Adrenal gland (tissue), 12 donors: ENCODE measurements around the gene HSPA1L. TPM values are rescaled to one million over a fixed set of nuclear protein-coding genes. Genes with fewer than 3 reads are reported as not detected.

Experiments
- DNase-seq, 7 donors: peaks; one replicate each; pipeline ENCODE4 v3.0.0-alpha.2; 2019 to 2020
- H3K27ac ChIP-seq, 5 donors: fragments of 200-600 bp; sonication (generic) in 4 of 5; 1 replicate in 3 of 5; 2 replicates in 2 of 5; pipeline versions ENCODE4 v1.5.1 to v1.8.0; 2016 to 2020; ENCODE audit warnings: mild to moderate bottlenecking in 1 of 5
- H3K27me3 ChIP-seq: fragments of 200-600 bp; 2 replicates; pipeline ENCODE4 v1.8.0; 2021
- H3K36me3 ChIP-seq, 2 donors: fragments of 200-600 bp; replicated peaks in 1 of 2; 1 replicate in 1 of 2; 2 replicates in 1 of 2; pipeline versions ENCODE4 v1.5.1 to v1.8.0; 2018 to 2022
- H3K4me1 ChIP-seq, 2 donors: fragments of 200-600 bp; replicated peaks in 1 of 2; 1 replicate in 1 of 2; 2 replicates in 1 of 2; pipeline versions ENCODE4 v1.5.1 to v1.8.0; 2018 to 2021
- H3K4me3 ChIP-seq, 4 donors: fragments of 200-600 bp; sonication (generic) in 3 of 4; one replicate each; pipeline ENCODE4 v1.5.1; 2016 to 2018
- H3K9me3 ChIP-seq, 3 donors: fragments of 200-600 bp; sonication (generic) in 1 of 3; replicated peaks in 1 of 3; 1 replicate in 2 of 3; 2 replicates in 1 of 3; pipeline versions ENCODE4 v1.5.1 to v1.8.0; 2016 to 2021
- POLR2A ChIP-seq, 2 donors: fragments of 450-650 bp; IDR thresholded peaks; one replicate each; pipeline ENCODE4 v1.6.1; 2017; ENCODE audit warnings: antibody characterized with exemption in 2 of 2, mild to moderate bottlenecking in 2 of 2, moderate library complexity in 1 of 2
- WGBS, 4 donors: extraction: QIAGEN DNeasy Blood & Tissue Kit in 2 of 4; methylation state at CpG; one replicate each; pipeline versions ENCODE4 v1.1.5 to v1.1.7; 2013 to 2017; 5-methylcytosine and 5-hydroxymethylcytosine counted together
- intact Hi-C, 2 donors: fragments of 100-400 bp; cut with DNase I; formaldehyde crosslinking; loops; one replicate each; pipeline versions ENCODE4 v1.14.1 to v1.15.0; 2022 to 2023
- polyA plus RNA-seq, 3 donors: library from polyadenylated mRNA; stranded (reverse); fragments of 200-250 nt in 2 of 3; fragments of 350-450 nt in 1 of 3; fragmentation: Illumina TruSeq in 1 of 3; extraction: RNeasy Lipid Tissue Mini Kit (QIAGEN cat#74804) in 1 of 3; gene quantifications; one replicate each; pipeline ENCODE4 v1.2.3, GENCODE V29; 2013 to 2014
- total RNA-seq, 9 donors: library from RNA; depleted of rRNA in 4 of 9; stranded (reverse); fragments of >200 nt in 4 of 9; fragments of 120-200 nt in 1 of 9; fragmentation: NEBNext Ultra II Directional in 1 of 9; extraction: Animal tissue kit (Norgen Biotek cat#: 25700) in 1 of 9; gene quantifications; one replicate each; pipeline versions ENCODE4 v1.1.0 to v1.2.4, GENCODE V29; 2013 to 2023
- TF ChIP-seq, protein P1 (sequence below), 6 experiments: fragments of 450-650 bp in 4 of 6; fragments of 200-600 bp in 2 of 6; sonication (generic) in 1 of 6; IDR thresholded peaks; 1 replicate in 5 of 6; 2 replicates in 1 of 6; pipeline versions ENCODE4 v1.5.1 to v1.8.0; 2016 to 2021; ENCODE audit warnings: antibody characterized with exemption in 6 of 6, mild to moderate bottlenecking in 2 of 6, moderate library complexity in 1 of 6
- donor health status: healthy with polysubstance abuse.
- donor health status: Bipolar disorder and iron deficiency.
- donor health status: DM: yes; HTN: yes; CAD: no.
- donor health status: DM: no; HTN: no; CAD: no.
- donor health status: DM: no; HTN: no; CAD: no.
- donor health status: DM: yes; HTN: yes; CAD: no.

Gene HSPA1L
- total and polyA plus RNA-seq, 12 donors = 0.79 to 5.3 (median 1.9) TPM

GRCh38 chr6:31851485-31851832 lies 36.4 kb upstream of the HSPA1L start:
- WGBS, 4 donors = 55 to 70% (median 64%) methylated on average over 2 of the region's 2 CpGs
- DNase-seq = no peak
- TF ChIP-seq, protein P1, sequence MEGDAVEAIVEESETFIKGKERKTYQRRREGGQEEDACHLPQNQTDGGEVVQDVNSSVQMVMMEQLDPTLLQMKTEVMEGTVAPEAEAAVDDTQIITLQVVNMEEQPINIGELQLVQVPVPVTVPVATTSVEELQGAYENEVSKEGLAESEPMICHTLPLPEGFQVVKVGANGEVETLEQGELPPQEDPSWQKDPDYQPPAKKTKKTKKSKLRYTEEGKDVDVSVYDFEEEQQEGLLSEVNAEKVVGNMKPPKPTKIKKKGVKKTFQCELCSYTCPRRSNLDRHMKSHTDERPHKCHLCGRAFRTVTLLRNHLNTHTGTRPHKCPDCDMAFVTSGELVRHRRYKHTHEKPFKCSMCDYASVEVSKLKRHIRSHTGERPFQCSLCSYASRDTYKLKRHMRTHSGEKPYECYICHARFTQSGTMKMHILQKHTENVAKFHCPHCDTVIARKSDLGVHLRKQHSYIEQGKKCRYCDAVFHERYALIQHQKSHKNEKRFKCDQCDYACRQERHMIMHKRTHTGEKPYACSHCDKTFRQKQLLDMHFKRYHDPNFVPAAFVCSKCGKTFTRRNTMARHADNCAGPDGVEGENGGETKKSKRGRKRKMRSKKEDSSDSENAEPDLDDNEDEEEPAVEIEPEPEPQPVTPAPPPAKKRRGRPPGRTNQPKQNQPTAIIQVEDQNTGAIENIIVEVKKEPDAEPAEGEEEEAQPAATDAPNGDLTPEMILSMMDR (IDR thresholded peaks at IDR 0.05) = no peak
- TF ChIP-seq POLR2A (IDR thresholded peaks at IDR 0.05) = no peak
- intact Hi-C loops = no loop called here
- Histone ChIP-seq H3K27ac (no peak overlapping the region), H3K27me3 (no peaks in the 10 kb centered on the region), H3K4me3 (no peak overlapping the region), H3K36me3 (no peaks in the 10 kb centered on the region), H3K9me3 (no peaks in the 10 kb centered on the region), H3K4me1 (no peaks in the 10 kb centered on the region)

DNA sequence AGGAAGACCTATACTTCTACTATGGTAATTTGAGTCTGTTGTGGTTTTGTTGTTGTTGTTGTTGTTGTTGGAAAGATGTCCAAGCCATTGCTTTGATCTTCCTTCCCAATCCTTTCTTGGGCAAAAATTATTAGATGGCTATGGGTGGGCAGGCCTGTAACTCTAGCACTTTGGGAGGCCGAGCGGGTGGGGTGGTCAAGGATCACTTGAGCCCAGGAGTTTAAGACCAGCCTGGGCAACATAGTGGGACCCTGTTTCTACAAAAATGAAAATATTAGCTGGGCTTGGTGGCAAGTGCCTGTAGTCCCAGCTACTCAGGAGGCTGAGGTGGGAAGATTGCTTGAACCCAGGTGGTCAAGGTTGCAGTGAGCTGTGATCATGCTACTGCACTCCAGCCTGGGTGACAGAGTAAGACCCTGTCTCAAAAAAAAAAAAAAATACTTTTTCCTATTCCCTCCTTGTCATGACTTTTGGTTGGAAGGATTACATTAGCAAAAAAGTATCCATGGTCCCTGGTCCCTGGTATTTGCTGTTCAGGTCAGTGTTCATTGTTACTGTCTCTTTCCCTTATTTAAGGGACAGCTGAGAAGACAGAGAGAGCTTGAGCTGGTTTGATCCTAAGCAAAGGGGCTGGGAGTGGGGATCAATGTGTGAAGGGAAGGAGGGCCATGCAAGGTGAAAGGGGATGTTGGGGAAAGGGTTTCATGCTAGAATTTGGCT lies 35.8 kb upstream of the HSPA1L start:
- H3K36me3 ChIP-seq = no peaks in the 10 kb centered on the region
- WGBS, 4 donors = 88 to 99% (median 95%) methylated on average over 2 of the region's 2 CpGs
- H3K4me3 ChIP-seq = no peak overlapping the region
- intact Hi-C loops = no loop called here
- TF ChIP-seq POLR2A (IDR thresholded peaks at IDR 0.05) = no peak
- TF ChIP-seq, protein P1 (IDR thresholded peaks at IDR 0.05) = no peak
- no peak for DNase-seq
- no peaks in the 10 kb centered on the region for H3K27me3 ChIP-seq
- no peaks in the 10 kb centered on the region for H3K9me3 ChIP-seq
- H3K4me1 ChIP-seq = no peaks in the 10 kb centered on the region
- no peak overlapping the region for H3K27ac ChIP-seq

GRCh38 chr6:31847276-31847978 lies 32.3 kb upstream of the HSPA1L start:
- Histone ChIP-seq H3K4me3 (no peak overlapping the region), H3K9me3 (no peaks in the 10 kb centered on the region), H3K27ac (no peak overlapping the region), H3K4me1 (no peaks in the 10 kb centered on the region), H3K27me3 (no peaks in the 10 kb centered on the region), H3K36me3 (no peaks in the 10 kb centered on the region)
- DNase-seq = no peak
- TF ChIP-seq, protein P1 (IDR thresholded peaks at IDR 0.05) = no peak
- no peak for TF ChIP-seq POLR2A (IDR thresholded peaks at IDR 0.05)
- WGBS, 4 donors = 89 to 100% (median 94%) methylated on average over 2 of the region's 2 CpGs
- intact Hi-C loops = no loop called here

- H3K9me3 ChIP-seq = no peaks in the 10 kb centered on the region
- WGBS, 4 donors = 95 to 100% (median 97%) methylated on average over 3 of the region's 3 CpGs
- no peaks in the 10 kb centered on the region for H3K27me3 ChIP-seq
- no peak for DNase-seq
- no peak for TF ChIP-seq POLR2A (IDR thresholded peaks at IDR 0.05)
- TF ChIP-seq, protein P1 (IDR thresholded peaks at IDR 0.05) = no peak
- no peak overlapping the region for H3K27ac ChIP-seq
- H3K4me1 ChIP-seq = no peaks in the 10 kb centered on the region
- intact Hi-C loops = no loop called here
- H3K4me3 ChIP-seq = no peak overlapping the region
- peaks cover 0 to 16% of the 10 kb centered on the region in 2 donors for H3K36me3 ChIP-seq
These were observed 29.4 kb upstream of the HSPA1L start for GRCh38 chr6:31844507-31844906.
